GM18520 (cell line): Measurements from ENCODE around the gene GPANK1.
"Not testable (repeated sequence)": the region's sequence is repeated elsewhere in the genome, so short reads cannot be mapped to it uniquely, and the experiment has no call there.

Experiments
- ATAC-seq: cut with Tn5 transposase; IDR thresholded peaks from one replicate; pipeline ENCODE4 v1.9.1; 2021; ENCODE audit not compliant: unreplicated experiment

Gene GPANK1

DNA sequence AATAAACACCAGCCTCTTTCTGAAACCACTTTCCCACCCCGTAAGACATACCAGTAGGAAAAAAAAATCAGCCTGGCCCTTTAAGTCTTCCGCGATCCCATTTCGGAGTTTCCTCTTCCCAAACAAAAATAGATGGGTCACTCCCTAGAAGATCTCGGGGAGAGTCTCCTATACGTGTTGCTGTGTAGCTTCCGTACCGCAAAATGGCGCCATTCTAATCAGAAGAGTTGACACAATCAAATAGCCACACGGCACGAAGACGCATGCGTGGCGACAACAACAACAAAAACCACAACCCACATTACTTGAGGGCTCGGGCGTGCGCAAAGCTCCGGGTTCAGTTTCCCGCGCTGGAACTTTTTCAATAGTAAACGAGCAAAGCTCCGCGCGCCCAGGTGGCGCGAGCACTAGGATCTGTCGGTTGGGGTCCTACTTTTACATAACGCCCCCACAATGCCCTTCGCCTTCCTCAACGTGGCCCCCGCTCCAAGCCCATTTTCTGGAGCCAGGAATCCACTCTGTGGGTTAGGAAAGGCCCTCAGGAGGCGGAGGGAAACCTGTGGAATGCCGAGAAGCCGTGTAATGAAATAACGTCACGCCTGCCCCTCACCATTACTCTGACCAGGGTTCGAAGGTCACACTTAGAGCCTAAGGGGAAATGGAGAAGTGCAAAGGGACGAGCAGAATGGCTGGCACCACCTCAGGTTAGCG is at the start of gene GPANK1:
Gene GPANK1, minus strand, starts transcription at position 208 of the 711 bp plus-strand sequence. CDS start 519 bp downstream, outside the sequence.
- ATAC-seq: peak; percentile 25

DNA sequence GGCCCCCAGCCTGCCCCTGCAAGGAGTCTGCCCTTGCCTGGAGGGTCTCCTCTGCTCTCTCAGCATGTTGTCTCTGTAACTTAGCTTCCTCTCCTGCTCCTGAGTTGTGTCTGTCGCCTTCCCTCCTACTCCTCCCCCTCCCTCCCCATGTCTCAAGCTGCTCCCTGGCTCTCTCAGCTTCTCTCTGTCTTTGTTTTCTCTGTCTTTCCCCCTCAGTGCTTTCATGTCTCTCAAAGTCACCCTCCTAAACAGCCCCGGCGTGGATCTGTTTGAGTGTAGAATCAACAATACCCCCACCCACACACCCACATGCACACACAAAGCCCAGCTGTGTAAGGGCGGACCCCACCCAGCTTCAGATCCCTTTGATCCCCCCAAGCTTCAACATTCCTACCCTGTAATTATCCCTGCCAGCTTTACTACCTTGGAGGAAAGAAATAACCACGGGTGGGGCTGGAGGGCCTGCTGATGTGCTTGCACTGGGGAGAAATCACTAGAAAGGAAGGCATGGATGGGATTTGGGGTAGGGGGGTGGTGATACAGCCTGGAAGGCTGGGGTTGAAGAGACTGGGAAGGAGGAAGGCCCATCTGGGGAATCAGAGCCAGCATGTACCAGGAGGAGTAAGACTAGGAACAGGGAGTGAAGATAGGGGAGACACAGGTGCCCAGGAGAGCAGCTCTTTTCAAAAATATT is 49.3 kb upstream of the GPANK1 start:
- ATAC-seq: no peak

DNA sequence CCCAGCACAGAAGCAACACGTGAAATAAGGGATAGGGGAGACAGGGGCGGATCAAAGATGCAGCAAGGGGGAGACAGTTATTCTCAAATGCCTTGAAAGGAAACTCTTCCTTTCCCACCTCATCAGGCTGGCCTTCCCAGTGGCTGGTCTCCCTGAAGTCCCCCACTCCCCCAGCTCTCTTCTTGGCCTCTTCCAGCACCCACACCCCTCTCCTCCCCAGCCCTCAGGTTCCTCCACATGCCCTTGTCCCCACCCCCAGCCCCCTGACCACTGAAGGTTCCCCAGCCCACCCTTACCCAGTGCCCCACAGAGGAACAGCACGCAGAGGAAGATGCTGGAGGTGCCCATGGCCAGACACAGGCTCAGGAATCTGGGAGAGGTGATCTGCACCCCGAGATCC is 48.7 kb upstream of the GPANK1 start:
- no peak for ATAC-seq

DNA sequence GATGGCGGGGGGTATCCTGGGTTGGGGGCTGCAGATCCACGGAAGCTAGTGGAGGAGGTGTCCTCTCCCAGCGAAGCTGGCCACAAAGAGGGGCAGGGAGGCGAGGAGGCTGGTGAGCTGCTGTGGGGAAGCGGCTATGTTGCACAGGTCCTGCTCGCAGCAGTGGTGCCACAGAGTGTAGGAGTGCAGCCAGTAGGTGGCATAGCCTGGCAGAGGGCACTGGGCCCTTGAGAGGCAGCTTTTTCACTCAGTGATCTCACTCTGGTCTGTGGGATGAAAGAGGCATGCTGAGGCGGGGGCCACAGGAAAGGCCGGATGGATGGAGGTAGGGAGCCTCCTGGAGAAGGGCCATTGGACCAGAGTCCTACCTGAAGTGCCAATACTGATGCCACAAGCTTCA is 47.5 kb upstream of the GPANK1 start:
- ATAC-seq: no peak

DNA sequence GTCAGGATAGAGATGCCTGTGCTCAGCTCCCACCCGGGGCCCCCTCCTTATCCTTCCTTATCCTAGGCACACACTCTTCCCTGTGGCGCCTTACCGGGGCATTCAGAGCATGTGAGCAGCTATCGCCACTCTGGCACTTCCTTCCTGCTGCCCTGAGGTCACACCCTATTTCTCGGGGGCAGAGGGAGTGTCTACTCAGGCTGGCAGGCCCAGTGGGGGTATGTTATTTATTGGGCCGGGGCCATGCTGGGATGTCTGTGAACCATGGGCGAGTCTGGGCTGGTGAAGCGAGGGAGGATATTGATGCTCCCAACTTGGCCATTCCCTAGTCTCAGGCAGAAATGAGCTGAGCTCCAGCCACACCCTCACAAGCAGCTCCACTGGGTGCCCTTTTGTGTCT is 46.4 kb upstream of the GPANK1 start:
- ATAC-seq: no peak

DNA sequence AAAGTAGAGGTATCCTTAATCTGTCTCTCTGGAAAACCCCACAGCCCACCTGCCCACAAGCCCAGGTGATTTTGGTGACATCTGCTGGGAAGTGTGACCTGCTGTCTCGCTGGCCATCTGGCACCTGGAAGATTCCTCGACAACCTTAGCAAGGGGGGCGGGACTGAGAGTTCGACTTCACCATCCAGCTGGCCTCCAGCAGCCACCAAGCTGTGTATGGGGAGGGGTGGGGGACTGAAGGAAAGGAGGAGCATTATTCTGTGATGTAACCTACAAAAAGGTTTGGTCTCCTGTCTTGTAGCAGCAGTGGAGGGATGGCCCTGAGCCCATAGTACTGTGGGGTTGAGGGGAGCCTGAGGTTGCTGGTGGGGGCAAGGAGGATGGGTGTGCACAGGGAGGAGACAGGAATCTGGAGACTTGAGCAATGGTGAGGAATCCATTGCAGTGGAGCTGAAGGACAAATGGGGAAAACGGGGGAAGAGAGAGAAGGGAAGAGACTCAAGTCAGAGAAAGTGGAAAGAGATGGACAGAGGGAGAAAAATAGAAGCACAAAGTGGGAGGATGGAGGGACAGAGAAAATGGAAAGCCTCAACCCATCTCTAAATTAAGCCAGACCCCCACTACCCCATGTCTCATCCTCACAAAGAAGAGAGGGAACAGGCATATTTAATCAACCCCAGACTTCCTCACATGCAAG is 45.9 kb upstream of the GPANK1 start:
- no peak for ATAC-seq

DNA sequence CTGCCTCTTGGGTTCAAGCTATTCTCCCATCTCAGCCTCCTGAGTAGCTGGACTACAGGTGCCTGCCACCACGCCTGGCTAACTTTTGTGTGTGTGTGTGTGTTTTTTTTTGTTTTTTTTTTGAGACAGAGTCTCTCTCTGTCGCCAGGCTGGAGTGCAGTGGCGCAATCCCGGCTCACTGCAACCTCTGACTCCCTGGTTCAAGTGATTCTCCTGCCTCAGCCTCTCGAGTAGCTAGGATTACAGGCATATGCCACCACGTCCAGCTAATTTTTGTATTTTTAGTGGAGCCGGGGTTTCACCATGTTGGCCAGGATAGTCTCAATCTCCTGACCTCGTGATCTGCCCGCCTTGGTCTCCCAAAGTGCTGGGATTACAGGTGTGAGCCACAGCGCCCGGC is 44.4 kb upstream of the GPANK1 start:
- ATAC-seq: not testable (repeated sequence)

DNA sequence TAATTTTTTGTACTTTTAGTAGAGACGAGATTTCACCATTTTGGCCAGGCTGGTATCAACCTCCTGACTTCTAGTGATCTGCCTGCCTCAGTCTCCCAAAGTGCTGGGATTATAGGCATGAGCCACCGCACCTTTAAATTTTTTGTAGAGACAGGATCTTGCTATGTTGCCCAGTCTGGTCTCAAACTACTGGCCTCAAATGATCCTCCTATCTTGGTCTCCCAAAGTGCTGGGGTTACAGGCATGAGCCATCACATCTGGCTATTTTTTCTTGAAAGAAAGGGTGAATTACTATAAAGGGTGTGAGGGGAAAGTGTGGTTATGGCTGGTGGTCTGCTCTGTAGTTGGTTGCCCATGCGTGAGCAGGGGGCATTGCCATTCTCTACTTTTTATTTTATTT is 43.4 kb upstream of the GPANK1 start:
- ATAC-seq: no peak

DNA sequence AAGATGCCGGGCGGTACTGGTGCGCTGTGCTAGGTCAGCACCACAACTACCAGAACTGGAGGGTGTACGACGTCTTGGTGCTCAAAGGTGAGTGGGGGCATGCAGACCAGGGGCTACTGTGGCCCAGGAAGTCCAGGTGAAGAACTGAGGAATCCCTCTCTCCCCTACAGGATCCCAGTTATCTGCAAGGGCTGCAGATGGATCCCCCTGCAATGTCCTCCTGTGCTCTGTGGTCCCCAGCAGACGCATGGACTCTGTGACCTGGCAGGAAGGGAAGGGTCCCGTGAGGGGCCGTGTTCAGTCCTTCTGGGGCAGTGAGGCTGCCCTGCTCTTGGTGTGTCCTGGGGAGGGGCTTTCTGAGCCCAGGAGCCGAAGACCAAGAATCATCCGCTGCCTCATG is 42.9 kb upstream of the GPANK1 start:
- ATAC-seq: no peak

DNA sequence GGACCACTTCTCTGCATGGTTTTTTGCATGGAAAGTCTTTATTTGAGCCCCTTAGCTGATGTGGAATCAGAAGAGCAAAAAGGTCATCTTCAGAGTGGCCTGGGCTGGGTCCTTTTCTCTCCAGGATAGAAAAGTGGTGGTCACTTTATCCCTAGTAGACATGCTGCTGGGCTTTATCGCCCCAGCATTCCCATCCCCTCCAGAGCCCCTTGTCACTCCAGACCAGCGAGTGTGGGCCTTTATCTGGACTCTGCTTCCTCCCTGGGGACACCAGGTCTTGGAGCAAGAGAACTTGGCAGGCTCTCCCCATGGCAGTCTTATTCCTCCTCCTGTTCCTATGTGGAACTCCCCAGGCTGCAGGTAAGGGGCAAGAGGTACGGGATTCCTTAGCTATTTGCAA is 41.8 kb upstream of the GPANK1 start, which contains the start of gene LY6G6F:
Gene LY6G6F, plus strand, starts transcription at position 268 of the 400 bp plus-strand sequence. Its CDS starts 41 bp downstream, at position 309.
- no peak for ATAC-seq

DNA sequence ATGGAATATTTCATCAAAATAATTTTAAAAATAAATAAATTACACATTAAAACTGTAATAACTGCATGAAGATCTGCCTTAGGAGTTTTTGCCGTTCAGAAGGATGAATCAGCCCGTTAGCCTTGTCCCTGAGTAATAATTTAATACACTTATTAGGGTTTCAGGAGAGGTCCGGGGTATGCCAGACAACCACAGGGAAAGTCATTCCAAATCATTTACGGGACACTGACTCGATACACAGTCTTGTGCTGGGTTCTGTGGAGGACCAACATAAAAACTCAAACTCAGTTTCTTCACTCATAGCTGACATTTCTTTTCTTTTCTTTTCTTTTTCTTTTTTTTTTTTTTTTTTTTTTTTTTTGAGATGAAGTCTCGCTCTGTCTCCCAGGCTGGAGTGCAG is 41.1 kb upstream of the GPANK1 start:
- ATAC-seq: no peak

DNA sequence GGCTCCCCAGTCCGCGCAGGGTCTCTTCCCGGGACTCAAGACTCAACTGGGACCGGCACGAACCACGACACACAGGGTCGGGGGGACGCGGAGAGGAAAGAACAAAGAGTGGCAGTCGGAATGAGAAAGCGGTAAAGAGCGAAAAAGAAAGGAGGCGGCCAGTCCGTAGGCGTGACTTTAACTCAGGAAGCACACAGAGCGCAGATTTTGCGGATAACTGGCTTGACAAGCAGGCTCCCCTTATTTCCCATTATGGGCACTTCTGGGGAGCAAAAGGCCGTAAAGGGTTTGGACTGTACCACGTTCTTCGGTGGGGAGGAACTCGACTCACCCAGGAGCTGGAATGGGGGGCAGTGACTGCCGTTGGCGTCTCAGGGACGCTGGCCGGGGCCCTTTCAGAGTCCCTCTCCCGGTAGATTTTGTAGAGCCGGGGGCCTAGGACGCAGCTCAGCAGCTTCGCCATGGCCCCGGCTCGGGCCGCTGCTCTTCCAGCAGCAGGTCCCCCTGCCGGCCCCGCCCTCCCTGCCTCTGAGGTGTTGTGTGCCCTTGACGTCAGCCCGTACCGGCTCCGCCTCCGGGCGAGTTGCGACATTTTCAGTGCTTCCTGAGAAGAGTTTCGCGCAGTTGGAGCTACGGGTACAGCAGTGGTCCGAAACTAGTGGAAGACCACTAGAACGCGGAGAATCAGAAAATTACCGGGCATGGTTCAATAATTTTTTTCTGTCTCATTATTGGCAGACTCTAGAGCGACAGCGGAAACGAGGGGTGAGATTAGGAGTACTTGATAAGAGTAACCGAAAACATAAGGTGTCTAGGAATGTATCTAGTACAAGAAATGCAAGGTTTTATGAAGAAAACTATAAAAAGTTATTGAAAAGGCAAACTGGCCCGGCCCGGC is 38.3 kb upstream of the GPANK1 start, which contains the start of gene ABHD16A:
Gene ABHD16A, minus strand, starts transcription at position 506 of the 898 bp plus-strand sequence. Its CDS starts 43 bp downstream, at position 463.
- peak; percentile 80 for ATAC-seq

DNA sequence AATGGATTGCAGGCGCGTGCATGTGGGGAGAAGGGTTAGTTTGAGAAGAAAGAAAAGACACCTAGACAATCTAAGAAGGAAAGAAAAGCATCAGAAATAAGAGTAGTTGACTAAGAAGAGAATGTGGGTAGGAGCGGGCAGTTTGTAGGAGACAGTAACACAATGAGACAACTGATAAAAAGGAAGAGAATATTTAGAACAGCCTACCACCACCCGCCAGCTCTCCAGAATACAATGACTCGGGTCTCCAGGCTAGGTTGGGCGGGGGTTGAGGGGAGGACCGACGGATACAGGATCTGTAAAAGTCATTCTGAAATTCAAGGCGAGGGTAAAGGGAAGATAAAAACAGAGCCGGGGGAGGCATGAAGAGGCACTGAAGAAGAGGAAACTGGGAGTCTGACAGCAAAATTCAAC is 37.6 kb upstream of the GPANK1 start:
- ATAC-seq: no peak

DNA sequence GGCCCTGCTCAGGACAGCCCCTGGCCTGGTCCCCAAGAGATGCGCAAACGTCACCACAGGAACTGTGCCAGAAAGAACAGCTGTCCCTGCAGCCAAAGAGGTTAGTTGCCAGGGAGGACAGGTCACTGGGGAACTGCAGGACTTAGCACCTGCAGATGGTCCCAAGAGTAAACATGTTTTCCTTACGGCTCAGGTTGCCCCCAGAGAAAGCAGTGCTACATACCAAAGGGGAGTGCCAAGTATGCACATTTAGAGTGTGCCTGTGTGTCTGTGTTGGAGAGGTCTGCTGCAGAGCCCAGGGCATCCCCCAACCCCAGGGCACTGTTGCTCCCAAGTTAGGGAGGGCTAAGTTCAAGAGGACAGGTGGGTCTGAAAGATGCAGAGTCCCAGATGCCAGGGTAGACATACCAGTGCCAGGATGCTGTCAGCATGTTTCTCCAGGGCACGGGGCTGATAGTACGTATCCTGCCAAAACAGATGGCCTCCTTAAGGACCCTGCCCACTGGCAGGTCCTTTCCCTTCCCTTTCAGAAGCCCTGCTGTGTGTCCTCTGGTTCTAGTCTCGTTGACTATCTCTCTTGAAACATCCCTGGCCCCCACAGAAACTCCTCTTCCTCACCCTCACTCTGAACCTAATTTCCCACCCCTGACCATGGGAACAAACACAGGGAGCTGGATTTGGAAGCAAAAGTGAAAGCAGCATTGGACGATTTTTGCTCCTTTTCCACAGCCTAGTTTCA is 37.0 kb upstream of the GPANK1 start:
- no peak for ATAC-seq

DNA sequence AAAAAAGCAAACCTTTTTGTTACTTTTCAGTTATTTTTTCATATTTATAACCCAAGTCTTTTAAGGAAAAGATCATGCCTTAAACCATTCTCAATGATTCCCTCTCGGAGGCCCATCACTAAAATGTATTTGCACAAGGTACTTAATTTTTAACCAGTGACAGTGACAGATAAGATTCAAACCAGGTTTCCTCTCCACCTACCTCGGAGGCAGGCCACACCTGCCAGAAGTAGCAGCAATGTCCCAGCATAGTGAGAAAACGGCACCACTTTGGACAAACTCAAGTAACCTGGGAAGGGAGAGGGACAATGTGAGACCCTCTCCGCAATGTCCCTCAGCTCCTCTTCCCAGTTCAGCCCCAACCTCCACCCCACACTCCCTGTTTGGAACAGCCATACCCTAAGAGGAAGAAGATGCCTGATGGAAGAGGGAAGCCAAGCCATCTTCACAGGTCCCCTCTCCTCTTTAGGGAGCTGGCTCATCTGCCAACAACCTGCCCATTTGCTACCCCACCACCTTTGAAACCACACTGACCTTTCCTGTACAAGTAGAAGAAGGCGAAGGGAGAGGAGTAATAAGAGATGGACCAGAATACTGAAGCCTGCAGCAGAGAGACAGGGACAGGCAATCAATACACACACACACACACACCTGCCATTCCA is 36.1 kb upstream of the GPANK1 start:
- no peak for ATAC-seq

DNA sequence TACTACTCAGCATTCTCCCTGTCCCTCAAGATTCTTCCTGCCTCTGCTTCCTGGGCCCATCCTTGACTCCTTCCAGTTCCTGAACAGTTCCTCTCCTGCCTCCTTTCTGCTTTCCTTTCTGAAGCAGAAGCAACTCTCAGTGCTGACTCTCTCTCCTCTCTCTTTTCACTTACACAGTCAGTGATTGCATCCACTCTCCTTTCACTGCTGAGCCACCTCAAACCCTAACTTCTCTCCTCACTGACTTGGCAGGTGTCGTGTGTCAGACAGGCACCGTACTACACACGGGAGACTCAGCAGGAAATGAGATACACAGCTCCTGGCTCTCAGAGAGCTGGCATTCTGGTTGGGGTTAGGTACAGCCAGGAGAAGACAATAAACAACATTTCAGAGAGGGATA is 32.8 kb upstream of the GPANK1 start:
- no peak for ATAC-seq

DNA sequence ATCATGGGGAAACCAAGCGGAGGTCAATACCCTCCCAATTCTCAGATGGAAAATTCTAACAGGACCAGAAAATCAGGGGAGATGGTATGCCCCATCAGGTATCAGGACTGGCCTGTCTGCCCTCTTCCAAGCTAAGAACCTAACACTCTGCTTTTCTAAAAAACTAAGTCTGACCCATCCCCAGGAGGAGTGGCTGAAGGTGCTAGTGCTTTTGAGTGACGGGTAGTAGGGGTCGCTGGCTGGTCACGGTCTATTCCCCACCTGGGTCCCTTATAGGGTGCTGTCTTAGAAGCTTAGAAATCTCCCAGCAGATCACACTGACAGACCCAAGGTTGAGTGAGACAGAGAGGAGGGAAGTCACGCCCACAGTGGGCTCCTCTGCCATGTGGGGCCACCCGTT is 28.7 kb upstream of the GPANK1 start:
- no peak for ATAC-seq

DNA sequence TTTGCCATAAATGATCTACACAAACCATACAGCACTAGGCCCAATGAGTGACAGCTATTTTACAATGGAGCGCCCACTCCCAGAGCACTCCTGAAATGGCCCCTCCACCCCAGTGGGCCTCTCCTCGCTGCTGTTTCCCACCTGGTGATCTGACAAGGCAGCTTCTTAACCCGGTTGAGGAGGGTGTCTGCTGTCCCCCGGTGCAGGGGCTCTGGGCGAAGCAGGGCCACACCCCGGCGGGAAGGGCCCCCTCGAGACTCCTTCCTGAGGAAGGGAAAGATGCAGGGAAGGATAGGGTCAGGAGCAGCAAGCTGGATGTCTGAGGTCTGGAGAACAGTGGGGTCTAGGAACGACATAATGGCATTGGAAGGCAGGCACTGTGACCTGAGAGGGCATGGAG is 28.1 kb upstream of the GPANK1 start:
- no peak for ATAC-seq

DNA sequence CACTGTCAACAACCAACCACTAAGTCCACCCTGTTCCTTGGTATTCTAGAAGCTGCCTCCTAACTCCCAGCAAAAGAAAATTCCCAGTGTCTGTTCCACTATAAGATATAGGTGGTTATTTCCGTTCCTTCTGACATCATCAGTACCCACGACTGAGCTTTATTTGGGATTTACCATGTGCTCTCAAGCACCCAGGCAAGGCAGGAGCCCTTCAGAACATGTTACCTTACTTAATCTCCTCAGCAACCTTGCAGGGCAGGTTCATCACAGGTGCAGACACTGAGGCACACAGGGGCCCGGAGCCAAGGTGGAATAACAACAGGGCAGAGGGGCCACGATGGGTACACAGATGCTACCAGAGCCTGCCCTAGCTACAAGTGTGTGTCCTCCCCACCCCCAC is 27.6 kb upstream of the GPANK1 start:
- no peak for ATAC-seq
